ENCODE data around the gene NLRC5. TPM values are rescaled to one million over a fixed set of nuclear protein-coding genes. Genes with fewer than 3 reads are reported as not detected.

NLRC5 gene
- total RNA-seq, 1 experiment from 2014 or later, result 29.7 TPM

- Histone ChIP-seq H3K9me3 (ENCODE audit: insufficient read depth, low read depth) (no peaks in the 10 kb centered on the region), H3K4me1 (replicated peaks; ENCODE audit: insufficient read depth) (peaks cover 22% of the 10 kb centered on the region), H3K9me2 (ENCODE audit: insufficient read depth) (no peaks in the 10 kb centered on the region), H3K79me2 (ENCODE audit: low read depth) (no peaks in the 10 kb centered on the region), H3K36me3 (ENCODE audit: low read depth) (no peaks in the 10 kb centered on the region), H4K20me1 (ENCODE audit: insufficient read depth) (no peaks in the 10 kb centered on the region), H3K27me3 (ENCODE audit: insufficient read depth, low read depth) (no peaks in the 10 kb centered on the region), H3K27ac (no peak overlapping the region), H3F3A (ENCODE audit: insufficient read depth, low read depth) (peaks cover 19% of the 10 kb centered on the region), H3K4me3 (no peak overlapping the region), H3K4me2 (no peak overlapping the region), H2AFZ (no peak overlapping the region)
- intact Hi-C loops (cut with micrococcal nuclease; ENCODE audit: unreplicated experiment), result no loop called here
- no peak for DNase-seq
- CTCF ChIA-PET, result no interaction called here
- BruUV-seq (replicated peaks), result no TSS peak
- POLR2A ChIA-PET (ENCODE audit: unreplicated experiment), result interaction anchor here (0.5 to 0.7 kb wide), 3 partner anchors 9 to 40 kb away, joined by 3 to 6 read pairs (median 3); no protein-coding TSS in a partner anchor
- no peak for TF ChIP-seq EZH2 (IDR thresholded peaks at IDR 0.05; ENCODE audit: low read depth)
- TF ChIP-seq, protein P1, sequence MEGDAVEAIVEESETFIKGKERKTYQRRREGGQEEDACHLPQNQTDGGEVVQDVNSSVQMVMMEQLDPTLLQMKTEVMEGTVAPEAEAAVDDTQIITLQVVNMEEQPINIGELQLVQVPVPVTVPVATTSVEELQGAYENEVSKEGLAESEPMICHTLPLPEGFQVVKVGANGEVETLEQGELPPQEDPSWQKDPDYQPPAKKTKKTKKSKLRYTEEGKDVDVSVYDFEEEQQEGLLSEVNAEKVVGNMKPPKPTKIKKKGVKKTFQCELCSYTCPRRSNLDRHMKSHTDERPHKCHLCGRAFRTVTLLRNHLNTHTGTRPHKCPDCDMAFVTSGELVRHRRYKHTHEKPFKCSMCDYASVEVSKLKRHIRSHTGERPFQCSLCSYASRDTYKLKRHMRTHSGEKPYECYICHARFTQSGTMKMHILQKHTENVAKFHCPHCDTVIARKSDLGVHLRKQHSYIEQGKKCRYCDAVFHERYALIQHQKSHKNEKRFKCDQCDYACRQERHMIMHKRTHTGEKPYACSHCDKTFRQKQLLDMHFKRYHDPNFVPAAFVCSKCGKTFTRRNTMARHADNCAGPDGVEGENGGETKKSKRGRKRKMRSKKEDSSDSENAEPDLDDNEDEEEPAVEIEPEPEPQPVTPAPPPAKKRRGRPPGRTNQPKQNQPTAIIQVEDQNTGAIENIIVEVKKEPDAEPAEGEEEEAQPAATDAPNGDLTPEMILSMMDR (conservative IDR thresholded peaks at IDR 0.05), result no peak
Measured at GRCh38 chr16:57009643-57010170, 20.4 kb downstream of the NLRC5 start.

DNA sequence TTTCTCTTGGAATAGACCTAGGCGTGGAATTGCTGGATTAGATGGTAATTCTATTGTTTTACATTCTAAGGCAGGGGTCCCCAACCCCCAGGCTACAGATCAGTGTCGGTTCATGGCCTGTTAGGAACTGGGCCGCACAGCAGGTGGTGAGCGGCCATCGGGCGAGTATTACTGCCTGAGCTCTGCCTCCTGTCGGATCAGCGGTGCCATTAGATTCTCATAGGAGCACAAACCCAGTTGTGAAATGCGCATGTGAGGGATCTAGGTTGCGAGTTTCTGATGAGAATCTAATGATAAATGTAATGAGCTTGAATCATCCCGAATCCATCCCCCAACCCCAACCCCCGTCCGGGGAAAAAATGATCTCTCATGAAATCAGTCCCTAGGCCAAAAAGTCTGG, 23.0 kb downstream of the NLRC5 start:
- H3K79me2 ChIP-seq (ENCODE audit: low read depth), result no peaks in the 10 kb centered on the region
- H3K9me3 ChIP-seq (ENCODE audit: insufficient read depth, low read depth), result no peaks in the 10 kb centered on the region
- no TSS peak for BruUV-seq (replicated peaks)
- H3K9me2 ChIP-seq (ENCODE audit: insufficient read depth), result no peaks in the 10 kb centered on the region
- H4K20me1 ChIP-seq (ENCODE audit: insufficient read depth), result no peaks in the 10 kb centered on the region
- peaks cover 19% of the 10 kb centered on the region for H3F3A ChIP-seq (ENCODE audit: insufficient read depth, low read depth)
- H3K4me2 ChIP-seq, result peak overlapping the region; percentile 8; the same call in 1 of the 2 replicates
- intact Hi-C loops (cut with micrococcal nuclease; ENCODE audit: unreplicated experiment), result no loop called here
- TF ChIP-seq, protein P1 (conservative IDR thresholded peaks at IDR 0.05), result no peak
- TF ChIP-seq EZH2 (IDR thresholded peaks at IDR 0.05; ENCODE audit: low read depth), result no peak
- H3K36me3 ChIP-seq (ENCODE audit: low read depth), result no peaks in the 10 kb centered on the region
- no peaks in the 10 kb centered on the region for H3K27me3 ChIP-seq (ENCODE audit: insufficient read depth, low read depth)
- ChIA-PET CTCF (no interaction called here), POLR2A (ENCODE audit: unreplicated experiment) (no interaction called here)
- H2AFZ ChIP-seq, result no peak overlapping the region
- no peak for DNase-seq
- H3K4me3 ChIP-seq, result no peak overlapping the region
- peaks cover 22% of the 10 kb centered on the region for H3K4me1 ChIP-seq (replicated peaks; ENCODE audit: insufficient read depth)
- H3K27ac ChIP-seq, result peak overlapping the region; percentile 57

- no peaks in the 10 kb centered on the region for H3K27me3 ChIP-seq (ENCODE audit: insufficient read depth, low read depth)
- POLR2A ChIA-PET (ENCODE audit: unreplicated experiment), result interaction anchor here (0.6 to 0.9 kb wide), 2 partner anchors 20 to 604 kb away, joined by 7 to 9 read pairs; no protein-coding TSS in a partner anchor
- H3F3A ChIP-seq (ENCODE audit: insufficient read depth, low read depth), result peaks cover 19% of the 10 kb centered on the region
- no peaks in the 10 kb centered on the region for H3K36me3 ChIP-seq (ENCODE audit: low read depth)
- peaks cover 22% of the 10 kb centered on the region for H3K4me1 ChIP-seq (replicated peaks; ENCODE audit: insufficient read depth)
- intact Hi-C loops (cut with micrococcal nuclease; ENCODE audit: unreplicated experiment), result no loop called here
- peak overlapping the region; percentile 57 for H3K27ac ChIP-seq
- TF ChIP-seq, protein P1 (conservative IDR thresholded peaks at IDR 0.05), result no peak
- TF ChIP-seq EZH2 (IDR thresholded peaks at IDR 0.05; ENCODE audit: low read depth), result no peak
- H4K20me1 ChIP-seq (ENCODE audit: insufficient read depth), result no peaks in the 10 kb centered on the region
- CTCF ChIA-PET, result interaction anchor here (0.8 kb wide), 1 partner anchor 48 kb away, joined by 3 read pairs; no protein-coding TSS in a partner anchor
- H3K9me3 ChIP-seq (ENCODE audit: insufficient read depth, low read depth), result no peaks in the 10 kb centered on the region
- DNase-seq, result peak in 1 of 2 experiments; percentile 94
- H3K4me3 ChIP-seq, result no peak overlapping the region
- BruUV-seq (replicated peaks), result no TSS peak
- H3K9me2 ChIP-seq (ENCODE audit: insufficient read depth), result no peaks in the 10 kb centered on the region
- peak overlapping the region; percentile 8; the same call in 1 of the 2 replicates for H3K4me2 ChIP-seq
- no peaks in the 10 kb centered on the region for H3K79me2 ChIP-seq (ENCODE audit: low read depth)
- no peak overlapping the region for H2AFZ ChIP-seq
Measured at GRCh38 chr16:57013229-57013628, 23.9 kb downstream of the NLRC5 start.

All from PC-9 (cell line).